Endometrial microvascular endothelial cells (primary cell): Measurements from ENCODE around the gene RGCC. TPM values are rescaled to one million over a fixed set of nuclear protein-coding genes. Genes with fewer than 3 reads are reported as not detected.
"Not testable (repeated sequence)": the region's sequence is repeated elsewhere in the genome, so short reads cannot be mapped to it uniquely, and the experiment has no call there.

Experiments used
- in situ Hi-C: cut with HindIII; loops from 2 replicates; pipeline ENCODE4 v1.10.0; 2017; ENCODE audit warnings: low sequenced_read_pairs, low pct_unique_long_range_greater_than_20kb; ENCODE audit errors: inconsistent ontology term
- total RNA-seq: library from RNA; depleted of rRNA; stranded (reverse); fragments of >200 nt; gene quantifications from one replicate; pipeline ENCODE4 v1.2.3, GENCODE V29; 2015; ENCODE audit errors: inconsistent ontology term

RGCC gene
- total RNA-seq, 1 donor from 2014 or later: 80.6 TPM

DNA sequence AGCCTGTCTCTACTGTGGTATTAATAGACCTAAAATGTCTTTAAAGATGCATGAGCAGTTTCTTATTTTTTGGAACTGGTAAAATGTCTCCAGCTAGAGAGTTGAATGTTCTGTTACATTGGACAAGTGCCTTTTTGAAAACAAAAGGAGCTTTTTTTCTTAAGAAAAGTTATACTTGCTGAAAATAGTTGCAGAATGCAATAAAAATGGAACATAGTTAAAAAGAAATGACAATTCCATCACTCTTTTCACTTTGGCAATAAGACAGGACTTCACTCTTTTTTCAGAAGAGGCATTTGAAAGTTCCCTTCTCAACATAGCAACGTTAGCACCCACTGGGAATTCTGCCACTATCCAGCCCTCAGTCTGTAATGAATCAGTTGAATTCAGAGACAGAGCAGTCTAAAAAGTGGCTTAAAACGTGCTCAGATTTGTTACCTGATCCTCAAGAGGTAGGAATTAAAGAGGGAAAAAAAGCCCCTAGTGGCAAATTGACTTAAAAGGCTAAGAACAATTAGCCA, 10.1 kb downstream of the RGCC start:
- in situ Hi-C loops: no loop called here

DNA sequence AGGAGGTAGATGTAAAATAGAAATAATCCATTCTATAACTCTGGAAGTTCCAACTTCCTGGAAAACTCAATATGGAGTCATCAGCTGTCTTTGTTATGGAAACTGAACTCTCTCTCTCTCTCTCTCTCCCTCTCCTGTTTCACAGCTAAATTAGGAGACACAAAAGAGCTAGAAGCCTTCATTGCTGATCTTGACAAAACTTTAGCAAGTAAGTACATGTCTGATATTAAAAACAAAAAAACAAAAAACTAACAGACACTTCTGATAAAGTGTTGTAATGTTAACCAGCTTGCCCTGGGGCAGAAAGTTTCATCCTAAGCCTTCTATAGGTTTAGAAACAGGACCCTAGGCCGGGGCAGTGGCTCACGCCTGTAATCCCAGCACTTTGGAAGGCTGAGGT, 11.3 kb downstream of the RGCC start:
- in situ Hi-C loops: no loop called here

DNA sequence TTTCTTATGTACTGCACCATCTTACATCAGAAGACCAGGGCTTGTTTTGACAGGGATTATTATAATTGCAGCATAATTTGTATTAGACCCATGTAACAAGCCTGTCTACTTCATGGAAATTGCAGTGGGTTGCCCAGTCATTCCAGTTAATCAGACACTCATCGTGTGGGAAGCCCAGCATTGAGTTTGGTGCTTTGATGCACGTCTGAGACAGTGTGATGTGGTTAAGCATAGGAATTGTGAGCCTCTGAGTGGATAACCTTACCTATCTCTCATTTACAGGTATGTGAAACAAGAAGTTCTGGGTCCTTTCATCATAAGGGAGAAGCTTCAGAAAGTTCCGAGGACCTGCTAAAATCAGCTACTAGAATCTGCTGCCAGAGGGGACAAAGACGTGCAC, 12.8 kb downstream of the RGCC start:
- in situ Hi-C loops: no loop called here

DNA sequence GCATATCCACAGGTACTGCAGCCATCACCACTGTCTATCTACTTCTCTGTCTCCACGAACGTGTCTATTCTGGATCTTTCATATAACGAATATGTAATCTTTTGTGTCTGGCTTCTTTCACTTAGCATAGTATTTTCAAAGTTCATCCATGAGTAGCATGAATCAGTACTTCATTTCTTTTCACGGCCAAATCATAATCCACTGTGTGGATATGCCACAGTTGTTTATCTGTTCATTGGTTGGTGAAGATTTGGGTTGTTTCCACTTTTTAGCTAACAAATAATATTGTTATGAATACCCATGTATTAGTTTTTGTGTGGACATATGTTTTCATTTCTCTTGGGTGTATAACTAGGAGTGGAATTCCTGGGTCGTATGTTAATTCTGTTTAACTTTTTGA, 14.4 kb downstream of the RGCC start:
- in situ Hi-C loops: no loop called here

DNA sequence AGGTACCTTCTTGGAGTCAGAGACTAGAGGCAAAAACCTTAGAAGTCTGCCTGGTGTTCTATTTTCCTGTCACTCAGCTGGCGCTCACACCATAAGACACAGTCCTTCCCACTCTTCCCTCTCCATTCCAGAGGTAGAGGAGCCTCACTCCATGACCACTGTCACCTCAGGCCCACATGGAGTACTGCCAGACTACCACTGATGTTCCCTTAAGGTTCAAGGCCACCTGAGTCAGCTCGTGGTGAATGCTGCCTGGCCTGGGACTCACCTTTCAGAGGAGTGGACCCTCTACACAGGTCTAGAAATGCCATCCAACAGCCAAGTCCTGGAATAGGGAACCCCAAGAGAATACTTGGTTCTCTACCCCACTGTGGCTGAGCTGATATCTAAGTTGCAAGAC, 29.9 kb downstream of the RGCC start:
- in situ Hi-C loops: no loop called here

DNA sequence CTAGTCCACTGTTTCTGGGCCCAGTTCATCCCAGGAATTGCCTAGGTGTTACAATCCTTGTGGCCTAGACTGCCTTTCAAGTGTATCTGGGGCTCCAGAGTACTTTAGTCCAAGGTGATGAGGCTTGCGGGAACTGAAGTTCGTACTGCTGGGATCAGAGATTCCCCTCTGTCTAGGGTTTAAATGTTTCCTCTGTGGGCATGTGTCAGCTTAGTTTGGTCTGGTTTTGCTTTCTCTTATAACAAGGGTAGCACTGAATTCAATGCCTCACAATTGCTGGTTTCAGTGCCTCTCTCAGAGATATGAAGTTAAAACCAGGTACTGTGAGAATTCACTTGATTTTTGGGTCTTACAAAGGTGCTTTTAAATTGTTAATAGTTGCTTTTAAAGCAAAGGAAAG, 30.8 kb downstream of the RGCC start:
- in situ Hi-C loops: no loop called here

GRCh38 chr13:41490371-41491015, 33.1 kb downstream of the RGCC start:
- in situ Hi-C loops: no loop called here

DNA sequence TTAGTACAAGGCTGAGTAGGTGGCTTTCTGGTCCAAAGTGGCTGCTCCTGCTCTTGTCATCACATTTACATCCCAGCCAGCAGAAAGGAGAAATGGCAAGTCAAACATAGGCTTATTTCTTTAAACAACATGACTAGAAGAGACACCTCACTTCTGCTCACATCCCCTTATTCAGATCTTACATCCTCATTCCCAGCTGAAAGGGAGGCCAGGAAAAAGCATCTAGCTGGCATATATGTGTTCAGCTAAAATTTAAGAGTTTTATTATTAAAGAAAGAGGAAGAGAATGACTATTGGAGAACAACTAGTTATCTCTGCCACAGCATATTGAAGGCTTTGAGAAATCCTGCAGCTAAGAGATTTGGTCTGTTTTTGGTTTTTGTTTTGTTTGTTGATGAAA, 34.1 kb downstream of the RGCC start:
- in situ Hi-C loops: no loop called here

DNA sequence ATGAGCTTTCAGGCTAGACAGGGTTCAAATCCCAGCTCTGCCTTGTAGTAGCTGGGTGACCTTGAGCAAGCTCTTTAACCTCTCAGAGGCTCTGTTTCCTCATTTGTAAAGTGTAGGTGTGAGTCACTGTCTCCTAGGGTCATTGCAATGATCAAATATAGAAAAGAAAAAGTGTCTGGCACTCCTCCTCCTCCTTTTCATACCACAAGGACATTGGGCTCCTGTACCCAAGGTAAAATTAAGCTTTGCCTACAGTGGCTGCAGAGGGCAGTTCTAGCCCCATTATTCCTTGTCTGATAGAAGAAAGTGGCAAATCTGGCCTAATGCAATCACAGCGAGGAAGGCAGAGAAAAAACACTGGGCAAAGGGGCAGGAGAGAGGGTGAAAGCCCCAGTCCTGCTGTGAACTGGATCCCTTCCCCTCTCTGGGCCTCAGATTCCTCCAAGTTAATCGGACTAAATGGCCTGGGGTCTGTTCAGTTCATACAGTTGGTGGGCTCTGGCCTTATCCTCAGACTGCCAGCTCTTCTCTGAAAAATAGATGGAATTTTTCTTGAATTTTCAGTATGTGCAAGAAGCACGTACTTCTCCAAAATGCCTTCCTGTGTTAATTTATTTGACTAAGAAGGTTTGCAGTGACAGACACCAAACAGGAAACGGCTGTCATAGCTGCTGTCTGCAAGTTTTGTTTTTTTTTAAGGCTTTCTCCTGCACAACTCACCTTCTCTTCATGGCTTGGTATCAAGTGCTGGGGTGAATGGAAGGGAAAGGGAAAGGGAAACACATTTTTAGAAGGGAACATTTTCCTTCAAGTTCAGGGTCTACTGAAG, 35.3 kb downstream of the RGCC start:
- in situ Hi-C loops: no loop called here

DNA sequence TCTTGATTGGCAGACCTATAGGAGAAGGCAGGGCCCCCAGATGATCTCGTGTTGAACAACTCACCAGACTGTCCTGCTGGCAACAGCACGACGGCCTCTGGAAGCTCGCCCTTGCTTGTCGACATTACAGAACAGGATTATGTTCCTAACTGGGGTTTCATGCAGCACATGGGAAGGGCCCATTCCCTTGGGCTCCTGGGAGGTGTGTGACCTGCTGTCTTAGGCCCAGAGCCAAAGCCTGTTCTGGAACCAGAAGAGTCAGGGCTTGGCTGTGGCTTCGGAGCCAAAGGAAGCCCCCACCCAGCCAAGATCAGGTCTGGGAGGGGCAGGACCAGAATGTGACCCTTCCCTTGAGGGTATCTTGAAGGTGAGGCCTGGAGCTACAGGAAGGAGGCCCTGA, 36.9 kb downstream of the RGCC start:
- in situ Hi-C loops: no loop called here

GRCh38 chr13:41495044-41495443, 37.7 kb downstream of the RGCC start:
- in situ Hi-C loops: no loop called here

- in situ Hi-C loops: no loop called here
Measured at GRCh38 chr13:41496420-41497234, 39.3 kb downstream of the RGCC start.

- in situ Hi-C loops: no loop called here
Measured at GRCh38 chr13:41497436-41497835, 40.1 kb downstream of the RGCC start.

GRCh38 chr13:41499452-41499851, 42.1 kb downstream of the RGCC start:
- in situ Hi-C loops: no loop called here

DNA sequence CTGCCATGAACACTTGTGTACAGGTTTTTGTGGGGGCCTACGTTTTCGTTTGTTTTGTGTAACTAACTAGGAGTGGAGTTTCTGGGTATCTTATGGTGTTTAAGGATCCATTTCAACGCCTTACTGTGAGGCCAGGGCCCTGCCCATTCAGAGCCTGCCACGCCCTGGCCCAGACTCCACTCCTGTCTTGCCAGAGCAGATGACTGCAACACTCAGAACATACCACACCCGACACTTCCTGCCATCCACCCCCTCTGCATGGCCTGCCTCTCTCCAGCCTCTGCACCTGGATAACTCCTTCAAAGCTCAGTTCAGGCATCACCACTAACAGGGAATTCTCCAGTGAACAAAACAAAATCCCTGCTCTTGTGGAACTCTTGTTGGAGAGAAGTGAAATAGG, 43.2 kb downstream of the RGCC start:
- in situ Hi-C loops: no loop called here

- in situ Hi-C loops: no loop called here
Measured at GRCh38 chr13:41501281-41501680, 43.9 kb downstream of the RGCC start.

DNA sequence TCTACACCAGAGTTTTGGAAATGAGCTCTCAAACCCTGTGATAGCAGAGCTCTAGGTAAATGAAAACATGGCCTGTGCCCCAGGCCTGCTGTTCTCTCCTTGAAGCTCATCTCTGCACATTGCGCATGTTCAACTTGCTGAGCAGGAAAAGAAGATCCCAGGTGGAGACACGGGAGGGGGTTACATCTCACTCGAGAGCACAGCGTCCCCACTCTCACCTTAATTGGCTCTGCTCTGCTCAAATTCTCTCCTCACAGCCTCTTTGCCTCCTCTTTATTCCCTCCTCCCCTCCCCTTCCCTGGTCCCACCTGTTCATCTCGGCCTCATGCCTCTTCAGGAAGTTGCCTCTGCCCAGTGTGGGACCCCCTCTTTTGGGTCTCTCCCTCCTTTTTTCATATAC, 44.7 kb downstream of the RGCC start:
- in situ Hi-C loops: no loop called here

- in situ Hi-C loops: no loop called here
Measured at GRCh38 chr13:41502673-41503072, 45.3 kb downstream of the RGCC start.

DNA sequence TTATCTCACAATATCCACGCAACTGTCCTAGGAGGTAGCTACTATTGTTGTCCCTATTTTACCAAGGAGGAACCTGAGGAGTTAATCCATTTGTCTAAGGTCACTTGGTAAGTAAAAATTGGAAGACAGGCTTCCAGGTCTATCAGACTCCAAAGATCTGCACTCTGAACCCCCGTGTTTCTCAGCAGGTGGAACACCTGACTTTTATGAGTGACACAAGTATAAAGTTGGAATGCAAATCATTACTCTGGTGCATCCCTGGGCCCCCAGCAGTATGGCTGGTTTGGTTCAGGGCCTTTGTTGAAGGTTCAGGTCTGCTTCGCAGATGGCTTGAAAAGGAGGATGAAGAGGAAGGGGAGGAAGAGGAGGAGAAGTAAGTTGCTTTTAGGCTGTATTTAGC, 46.0 kb downstream of the RGCC start:
- in situ Hi-C loops: no loop called here

GRCh38 chr13:41504657-41505056, 47.3 kb downstream of the RGCC start:
- in situ Hi-C loops: not testable (repeated sequence)
